Uterus (tissue), 4 donors: Measurements from ENCODE around the gene MYO16. TPM values are rescaled to one million over a fixed set of nuclear protein-coding genes. Genes with fewer than 3 reads are reported as not detected.

Experiments
- DNase-seq, 2 donors: peaks; one replicate each; pipeline ENCODE4 v3.0.0-alpha.2; 2019 to 2020
- H3K27ac ChIP-seq, 2 donors: fragments of 200-600 bp; sonication (generic); 1 replicate in 1 of 2; 2 replicates in 1 of 2; pipeline ENCODE4 v1.5.1; 2016 to 2018
- H3K27me3 ChIP-seq, 2 donors: fragments of 200-600 bp; sonication (generic); one replicate each; pipeline ENCODE4 v1.5.1; 2018 to 2019; ENCODE audit warnings: control low read depth in 1 of 2
- H3K36me3 ChIP-seq, 2 donors: fragments of 200-600 bp; sonication (generic); one replicate each; pipeline ENCODE4 v1.5.1; 2019; ENCODE audit warnings: control low read depth in 1 of 2
- H3K4me1 ChIP-seq, 2 donors: fragments of 200-600 bp; sonication (generic); one replicate each; pipeline ENCODE4 v1.5.1; 2018 to 2019; ENCODE audit warnings: control low read depth in 1 of 2
- H3K4me3 ChIP-seq, 2 donors: fragments of 200-600 bp; sonication (generic); 1 replicate in 1 of 2; 2 replicates in 1 of 2; pipeline ENCODE4 v1.5.1; 2018 to 2019; ENCODE audit warnings: mild to moderate bottlenecking in 1 of 2
- H3K9me3 ChIP-seq, 2 donors: fragments of 200-600 bp; sonication (generic); one replicate each; pipeline ENCODE4 v1.5.1; 2019; ENCODE audit warnings: control low read depth in 1 of 2
- CTCF ChIP-seq, 4 experiments: fragments of 200-600 bp in 2 of 4; fragments of 450-650 bp in 2 of 4; sonication (generic) in 2 of 4; IDR thresholded peaks; one replicate each; pipeline ENCODE4 v1.5.1; 2016 to 2019; ENCODE audit warnings: antibody characterized with exemption in 4 of 4, mild to moderate bottlenecking in 2 of 4, moderate library complexity in 1 of 4
- POLR2A ChIP-seq, 2 donors: fragments of 450-650 bp; IDR thresholded peaks; one replicate each; pipeline ENCODE4 v1.6.1; 2016; ENCODE audit warnings: antibody characterized with exemption in 2 of 2, mild to moderate bottlenecking in 1 of 2, moderate library complexity in 1 of 2
- intact Hi-C: fragments of 100-400 bp; cut with DNase I; formaldehyde crosslinking; loops from one replicate; pipeline ENCODE4 v1.15.1; 2023; ENCODE audit warnings: low total_unique reads
- total RNA-seq, 4 donors: library from RNA; depleted of rRNA in 3 of 4; stranded (reverse); fragments of >200 nt in 3 of 4; gene quantifications; one replicate each; pipeline versions ENCODE4 v1.1.0 to v1.2.4, GENCODE V29; 2014 to 2023
- donor health status: DM: yes; HTN: yes; CAD: no.

The MYO16 gene
- total RNA-seq, 4 donors from 2014 or later = 0.35 to 0.88 TPM; not detected in 2

- Histone ChIP-seq H3K9me3 (no peaks in the 10 kb centered on the region), H3K36me3 (no peaks in the 10 kb centered on the region), H3K4me1 (no peaks in the 10 kb centered on the region), H3K4me3 (no peak overlapping the region), H3K27ac (no peak overlapping the region), H3K27me3 (peaks cover 6 to 10% of the 10 kb centered on the region in 2 donors)
- intact Hi-C loops = no loop called here
- no peak for DNase-seq
- no peak for TF ChIP-seq CTCF (IDR thresholded peaks at IDR 0.05)
- no peak for TF ChIP-seq POLR2A (IDR thresholded peaks at IDR 0.05)
These were observed 512.3 kb downstream of the MYO16 start for GRCh38 chr13:109141706-109142105.

- Histone ChIP-seq H3K27ac (no peak overlapping the region), H3K4me1 (no peaks in the 10 kb centered on the region), H3K27me3 (peaks cover 2 to 6% of the 10 kb centered on the region in 2 donors), H3K9me3 (no peaks in the 10 kb centered on the region), H3K4me3 (no peak overlapping the region), H3K36me3 (no peaks in the 10 kb centered on the region)
- TF ChIP-seq CTCF (IDR thresholded peaks at IDR 0.05) (no peak), POLR2A (IDR thresholded peaks at IDR 0.05) (no peak)
- no peak for DNase-seq
- intact Hi-C loops = no loop called here
These were observed 515.5 kb downstream of the MYO16 start for GRCh38 chr13:109144693-109145437.

GRCh38 chr13:109145631-109146030 lies 516.2 kb downstream of the MYO16 start:
- Histone ChIP-seq H3K4me1 (no peaks in the 10 kb centered on the region), H3K4me3 (no peak overlapping the region), H3K9me3 (no peaks in the 10 kb centered on the region), H3K36me3 (no peaks in the 10 kb centered on the region), H3K27ac (no peak overlapping the region), H3K27me3 (peaks cover 0 to 6% of the 10 kb centered on the region in 2 donors)
- intact Hi-C loops = no loop called here
- DNase-seq = peak in 1 of 2 donors; percentile 29
- TF ChIP-seq POLR2A (IDR thresholded peaks at IDR 0.05) = no peak
- peak; percentile 52 to 59 (median 54) for TF ChIP-seq CTCF (IDR thresholded peaks at IDR 0.05)

- no peak overlapping the region for H3K4me3 ChIP-seq
- peaks cover 0 to 1% of the 10 kb centered on the region in 2 donors for H3K27me3 ChIP-seq
- no peaks in the 10 kb centered on the region for H3K9me3 ChIP-seq
- no peaks in the 10 kb centered on the region for H3K4me1 ChIP-seq
- H3K36me3 ChIP-seq = no peaks in the 10 kb centered on the region
- intact Hi-C loops = no loop called here
- DNase-seq = no peak
- H3K27ac ChIP-seq = no peak overlapping the region
- TF ChIP-seq CTCF (IDR thresholded peaks at IDR 0.05) = no peak
- no peak for TF ChIP-seq POLR2A (IDR thresholded peaks at IDR 0.05)
These were observed 517.0 kb downstream of the MYO16 start for GRCh38 chr13:109146393-109146792.

- no peaks in the 10 kb centered on the region for H3K4me1 ChIP-seq
- H3K27ac ChIP-seq = no peak overlapping the region
- no peak for DNase-seq
- H3K4me3 ChIP-seq = no peak overlapping the region
- no peaks in the 10 kb centered on the region for H3K36me3 ChIP-seq
- no peaks in the 10 kb centered on the region for H3K9me3 ChIP-seq
- TF ChIP-seq CTCF (IDR thresholded peaks at IDR 0.05) (no peak), POLR2A (IDR thresholded peaks at IDR 0.05) (no peak)
- no peaks in the 10 kb centered on the region for H3K27me3 ChIP-seq
- intact Hi-C loops = no loop called here
These were observed 517.7 kb downstream of the MYO16 start for GRCh38 chr13:109146912-109147647.
